AG09319 (cell line): Measurements from ENCODE around the gene ABI2.

Source experiments
- DNase-seq: peaks from one replicate; pipeline ENCODE4 v3.0.0-alpha.2; 2010; ENCODE audit warnings: low read depth; ENCODE audit errors: extremely low read depth
- TF ChIP-seq, protein P1 (sequence below): IDR thresholded peaks from 2 replicates; pipeline ENCODE4 v1.5.1; 2011; ENCODE audit warnings: low read depth, mild to moderate bottlenecking, inconsistent platforms, low read length, moderate library complexity

Gene ABI2

DNA sequence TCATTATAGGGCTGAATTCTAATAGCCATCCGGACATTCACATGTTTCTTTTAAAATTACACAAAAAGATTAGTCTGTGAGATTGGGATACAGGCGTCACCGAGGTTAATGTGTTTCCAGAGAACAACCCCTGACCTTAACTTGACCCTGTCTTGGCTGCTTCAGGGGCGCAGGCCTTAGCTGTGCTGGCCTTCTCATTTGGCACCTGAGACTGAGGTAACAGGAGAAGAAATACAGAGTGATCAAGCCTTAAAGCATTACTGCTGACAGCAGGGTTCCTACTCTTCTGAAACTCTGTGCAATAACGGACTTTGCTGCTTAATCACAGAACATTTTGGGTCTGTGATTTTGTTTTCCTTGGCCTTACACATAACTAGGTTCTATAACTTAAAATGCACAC is 114.3 kb downstream of the ABI2 start:
- no peak for DNase-seq
- TF ChIP-seq, protein P1, sequence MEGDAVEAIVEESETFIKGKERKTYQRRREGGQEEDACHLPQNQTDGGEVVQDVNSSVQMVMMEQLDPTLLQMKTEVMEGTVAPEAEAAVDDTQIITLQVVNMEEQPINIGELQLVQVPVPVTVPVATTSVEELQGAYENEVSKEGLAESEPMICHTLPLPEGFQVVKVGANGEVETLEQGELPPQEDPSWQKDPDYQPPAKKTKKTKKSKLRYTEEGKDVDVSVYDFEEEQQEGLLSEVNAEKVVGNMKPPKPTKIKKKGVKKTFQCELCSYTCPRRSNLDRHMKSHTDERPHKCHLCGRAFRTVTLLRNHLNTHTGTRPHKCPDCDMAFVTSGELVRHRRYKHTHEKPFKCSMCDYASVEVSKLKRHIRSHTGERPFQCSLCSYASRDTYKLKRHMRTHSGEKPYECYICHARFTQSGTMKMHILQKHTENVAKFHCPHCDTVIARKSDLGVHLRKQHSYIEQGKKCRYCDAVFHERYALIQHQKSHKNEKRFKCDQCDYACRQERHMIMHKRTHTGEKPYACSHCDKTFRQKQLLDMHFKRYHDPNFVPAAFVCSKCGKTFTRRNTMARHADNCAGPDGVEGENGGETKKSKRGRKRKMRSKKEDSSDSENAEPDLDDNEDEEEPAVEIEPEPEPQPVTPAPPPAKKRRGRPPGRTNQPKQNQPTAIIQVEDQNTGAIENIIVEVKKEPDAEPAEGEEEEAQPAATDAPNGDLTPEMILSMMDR = no peak

DNA sequence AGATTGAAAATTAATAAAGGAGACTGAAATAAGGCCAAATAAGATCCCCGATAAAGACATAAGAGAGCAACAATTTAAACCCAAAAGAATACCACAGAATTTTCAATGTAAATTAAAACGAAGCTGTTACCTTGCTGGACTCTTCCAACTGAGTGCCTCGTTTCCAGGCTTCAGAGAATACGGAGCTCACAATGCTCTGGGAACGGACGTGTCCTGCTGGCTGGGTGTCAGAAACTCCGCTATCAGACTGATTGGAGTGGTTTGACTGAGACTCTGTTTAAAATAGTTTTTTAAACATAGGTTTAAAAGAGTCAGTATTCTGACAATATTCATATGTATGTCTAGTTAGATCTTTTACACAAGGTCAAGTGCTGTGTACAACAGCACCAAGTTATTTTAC is 116.5 kb downstream of the ABI2 start:
- DNase-seq = no peak
- TF ChIP-seq, protein P1 = no peak

DNA sequence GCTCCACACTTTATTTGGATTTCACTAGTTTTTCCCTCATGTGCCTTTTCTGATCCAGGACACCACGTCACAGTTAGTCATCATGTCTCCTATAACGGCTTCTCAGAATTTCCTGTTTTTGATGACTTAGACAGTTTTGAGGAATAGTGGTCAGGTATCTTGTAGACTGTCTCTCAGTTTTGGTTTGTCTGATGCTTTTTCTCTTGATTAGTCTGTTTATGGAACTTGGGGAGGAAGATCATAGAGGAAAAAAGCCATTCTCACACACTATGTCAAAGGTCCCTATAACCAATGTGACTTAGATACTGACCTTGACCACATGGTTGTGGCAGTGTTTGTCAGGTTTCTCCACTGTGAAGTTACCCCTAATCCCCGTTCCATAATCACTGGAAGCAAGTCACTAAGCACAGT is 117.9 kb downstream of the ABI2 start:
- TF ChIP-seq, protein P1 = no peak
- no peak for DNase-seq

DNA sequence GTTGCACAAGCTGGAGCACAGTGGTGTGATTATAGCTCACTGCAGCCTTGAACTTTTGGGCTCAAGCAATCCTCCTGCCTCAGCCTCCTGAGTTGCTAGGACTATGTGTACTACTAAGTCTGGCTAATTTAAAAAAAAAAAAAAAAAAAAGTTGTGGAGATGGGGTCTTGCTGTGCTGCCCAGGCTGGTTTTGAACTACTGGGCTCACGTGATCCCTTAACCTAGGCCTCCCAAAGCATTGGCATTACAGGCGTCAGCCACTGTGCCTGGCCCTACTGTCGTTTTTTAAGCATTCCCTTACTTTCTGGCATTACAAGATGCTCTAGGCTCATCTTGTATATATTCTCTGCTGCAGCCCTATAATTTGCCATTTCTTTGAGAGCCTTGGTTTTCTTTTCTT is 118.6 kb downstream of the ABI2 start:
- TF ChIP-seq, protein P1 = no peak
- DNase-seq = no peak

DNA sequence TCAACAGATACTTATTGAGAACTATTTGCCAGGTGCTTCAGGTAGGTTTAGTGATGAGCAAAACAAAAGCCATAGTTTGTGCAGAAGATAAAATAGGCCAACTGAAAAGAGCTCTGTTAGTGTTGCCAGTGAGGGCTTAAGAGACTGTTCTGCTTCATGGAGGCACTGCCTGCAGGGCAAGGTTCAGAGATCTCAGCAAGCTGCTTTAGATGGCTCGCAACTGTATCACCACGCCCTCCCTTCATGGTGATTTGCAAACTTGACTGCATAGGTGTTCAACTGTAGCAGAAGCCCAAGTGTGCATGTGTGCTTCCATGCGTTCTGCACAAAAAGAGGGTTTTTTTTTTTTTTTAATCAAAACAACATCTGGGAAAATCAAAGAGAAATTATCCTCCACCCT is 122.4 kb downstream of the ABI2 start:
- TF ChIP-seq, protein P1 = no peak
- no peak for DNase-seq

DNA sequence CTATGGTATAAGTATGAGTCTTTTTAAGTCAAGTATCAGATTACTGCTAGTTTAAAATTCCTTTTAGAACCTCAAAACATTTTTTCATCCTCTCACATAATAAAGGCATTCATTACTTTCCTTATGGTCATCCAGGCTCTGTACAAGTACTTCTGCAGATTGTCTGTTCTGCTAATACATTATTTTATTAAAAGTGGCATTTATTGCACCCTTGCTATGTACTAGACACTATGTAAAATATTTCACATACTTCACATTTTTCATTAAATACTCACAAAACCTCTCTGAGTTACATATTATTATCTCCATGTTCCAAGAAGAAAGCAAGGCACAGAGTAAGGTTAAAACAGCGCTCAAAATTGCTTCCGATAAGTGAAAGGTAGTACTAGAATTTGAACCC is 122.8 kb downstream of the ABI2 start:
- no peak for DNase-seq
- TF ChIP-seq, protein P1 = no peak

DNA sequence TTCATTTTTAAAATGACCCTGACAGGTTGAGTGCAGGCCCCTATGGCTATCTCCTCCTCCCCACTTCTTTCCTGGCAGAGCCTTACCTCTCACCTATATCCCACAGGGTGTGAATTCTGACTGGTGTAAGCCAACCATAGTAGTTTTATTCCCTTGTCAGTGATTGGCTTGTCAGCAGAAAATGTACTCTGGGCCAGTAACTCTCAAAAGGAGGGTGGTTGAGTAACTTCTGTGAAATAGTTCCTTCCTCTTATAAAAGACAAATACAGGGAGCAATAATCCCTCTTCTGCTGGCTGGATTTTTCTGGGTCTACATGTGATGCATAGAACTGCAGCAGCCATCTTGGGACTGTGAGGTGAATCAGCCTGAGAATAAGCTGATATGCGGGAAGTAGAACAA is 123.5 kb downstream of the ABI2 start:
- TF ChIP-seq, protein P1 = no peak
- no peak for DNase-seq
